ENCODE results near the gene CNGB1. TPM values are rescaled to one million over a fixed set of nuclear protein-coding genes. Genes with fewer than 3 reads are reported as not detected.

CNGB1 gene
- polyA plus RNA-seq, 1 donor from 2014 or later = 20.7 TPM

GRCh38 chr16:57957673-57958392, 13.1 kb downstream of the CNGB1 start:
- Histone ChIP-seq H4K20me1 (ENCODE audit: insufficient read depth) (no peaks in the 10 kb centered on the region), H3K4me2 (ENCODE audit: low read length) (no peak overlapping the region), H2AFZ (ENCODE audit: low read depth, low read length) (no peak overlapping the region), H3K27me3 (ENCODE audit: insufficient read depth, low read depth, low read length) (no peaks in the 10 kb centered on the region), H3K9me3 (ENCODE audit: low read length) (no peaks in the 10 kb centered on the region), H3K9ac (ENCODE audit: low read length) (no peak overlapping the region), H3K4me3 (ENCODE audit: low read length) (no peak overlapping the region), H3K79me2 (replicated peaks; ENCODE audit: insufficient read depth, low read length) (no peaks in the 10 kb centered on the region), H3F3A (ENCODE audit: insufficient read depth, low read length, poor library complexity, severe bottlenecking) (no peaks in the 10 kb centered on the region), H3K36me3 (ENCODE audit: insufficient read depth, low read length) (no peaks in the 10 kb centered on the region), H3K27ac (ENCODE audit: low read length) (no peak overlapping the region), H3K9me2 (ENCODE audit: insufficient read depth, low read length) (no peaks in the 10 kb centered on the region)
- no peak for TF ChIP-seq CTCF (IDR thresholded peaks at IDR 0.05; ENCODE audit: poor library complexity, severe bottlenecking)
- TF ChIP-seq SMC3 (conservative IDR thresholded peaks at IDR 0.05; ENCODE audit: poor library complexity) = no peak
- TF ChIP-seq MXI1 (conservative IDR thresholded peaks at IDR 0.05; ENCODE audit: poor library complexity, severe bottlenecking) = no peak
- TF ChIP-seq POLR2AphosphoS5 (IDR thresholded peaks at IDR 0.05) = no peak
- TF ChIP-seq TAF1 (IDR thresholded peaks at IDR 0.05; ENCODE audit: low read depth) = no peak
- TF ChIP-seq RAD21 (conservative IDR thresholded peaks at IDR 0.05) = no peak
- TF ChIP-seq REST (IDR thresholded peaks at IDR 0.05; ENCODE audit: borderline replicate concordance) = no peak
- no peak for TF ChIP-seq EZH2 (IDR thresholded peaks at IDR 0.05; ENCODE audit: borderline replicate concordance, insufficient read depth, low read length, poor library complexity, severe bottlenecking)
- TF ChIP-seq EP300 (conservative IDR thresholded peaks at IDR 0.05; ENCODE audit: poor library complexity, severe bottlenecking) = no peak

GRCh38 chr16:57956924-57957672, 13.8 kb downstream of the CNGB1 start:
- Histone ChIP-seq H3F3A (ENCODE audit: insufficient read depth, low read length, poor library complexity, severe bottlenecking) (no peaks in the 10 kb centered on the region), H3K36me3 (ENCODE audit: insufficient read depth, low read length) (no peaks in the 10 kb centered on the region), H3K27ac (ENCODE audit: low read length) (no peak overlapping the region), H3K9me2 (ENCODE audit: insufficient read depth, low read length) (no peaks in the 10 kb centered on the region), H3K9ac (ENCODE audit: low read length) (no peak overlapping the region), H3K27me3 (ENCODE audit: insufficient read depth, low read depth, low read length) (no peaks in the 10 kb centered on the region), H3K4me3 (ENCODE audit: low read length) (no peak overlapping the region), H3K9me3 (ENCODE audit: low read length) (no peaks in the 10 kb centered on the region), H3K4me2 (ENCODE audit: low read length) (no peak overlapping the region), H4K20me1 (ENCODE audit: insufficient read depth) (no peaks in the 10 kb centered on the region), H2AFZ (ENCODE audit: low read depth, low read length) (no peak overlapping the region), H3K79me2 (replicated peaks; ENCODE audit: insufficient read depth, low read length) (no peaks in the 10 kb centered on the region)
- no peak for TF ChIP-seq SMC3 (conservative IDR thresholded peaks at IDR 0.05; ENCODE audit: poor library complexity)
- TF ChIP-seq EZH2 (IDR thresholded peaks at IDR 0.05; ENCODE audit: borderline replicate concordance, insufficient read depth, low read length, poor library complexity, severe bottlenecking) = no peak
- no peak for TF ChIP-seq RAD21 (conservative IDR thresholded peaks at IDR 0.05)
- no peak for TF ChIP-seq EP300 (conservative IDR thresholded peaks at IDR 0.05; ENCODE audit: poor library complexity, severe bottlenecking)
- no peak for TF ChIP-seq TAF1 (IDR thresholded peaks at IDR 0.05; ENCODE audit: low read depth)

All from neural cell (in vitro differentiated cells).